HTR-8/SVneo (cell line): ENCODE results near the gene INPP5B.
A peak's percentile ranks its signal among the peaks of the same experiment; 100 is the strongest.

ENCODE experiments used
- DNase-seq: peaks from one replicate; pipeline ENCODE4 v3.0.0; 2011; ENCODE audit warnings: low spot score, mixed read lengths; ENCODE audit not compliant: insufficient read length
- FAIRE-seq: peaks from 2 replicates; lab custom pipeline; 2011; peaks lifted over from hg19 to GRCh38; lab: Jason Lieb, UNC

The INPP5B gene

DNA sequence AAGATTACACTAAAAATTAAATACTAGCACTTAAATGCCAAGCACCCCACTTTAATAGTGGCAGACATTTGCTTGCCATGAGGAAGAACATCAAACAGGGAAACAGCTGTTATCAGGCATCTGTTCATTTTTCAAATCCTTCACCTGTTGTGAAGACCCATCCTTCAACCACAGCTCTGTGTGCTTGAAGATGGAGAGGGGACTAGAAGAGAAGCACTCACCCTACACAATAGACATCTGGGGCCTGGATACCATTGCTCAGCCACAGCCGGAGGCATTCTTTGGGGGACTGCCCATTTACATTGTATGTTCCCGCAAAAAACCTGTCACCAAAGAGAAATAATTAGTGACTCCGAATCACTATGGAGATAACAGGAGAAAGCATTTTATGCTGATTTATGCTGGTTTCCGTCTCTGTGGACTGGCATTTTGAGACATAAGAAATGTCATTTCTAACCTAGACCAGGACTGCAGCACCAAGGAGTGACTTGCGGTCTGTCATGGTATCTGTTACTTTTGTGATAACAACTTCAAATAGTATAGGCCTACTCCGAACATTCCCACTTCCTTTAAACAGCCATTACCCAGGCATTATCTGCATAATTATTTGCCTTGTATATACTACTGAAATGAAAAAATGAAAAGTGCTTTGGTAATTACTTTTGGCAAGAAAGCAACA, 58.7 kb downstream of the INPP5B start:
- DNase-seq, result no peak
- no peak for FAIRE-seq

DNA sequence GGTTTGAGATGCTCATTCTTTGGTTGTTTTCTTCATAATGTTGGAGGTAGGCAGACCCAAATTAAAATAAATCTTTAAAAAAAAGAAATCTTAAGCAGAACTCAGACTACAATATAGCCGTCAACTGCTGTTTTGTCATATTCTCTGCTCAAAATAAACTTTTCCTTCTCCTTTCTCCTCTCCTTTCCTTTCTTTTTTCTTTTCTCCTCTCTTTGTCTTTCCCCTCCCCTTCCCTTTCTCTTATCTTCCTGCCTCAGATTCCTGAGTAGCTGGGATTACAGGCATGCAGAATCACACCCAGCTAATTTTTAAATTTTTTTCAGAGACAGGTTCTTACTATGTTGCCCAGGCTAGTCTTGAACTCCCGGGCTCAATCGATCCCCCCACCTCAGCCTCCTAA, 62.7 kb downstream of the INPP5B start:
- DNase-seq (no peak), FAIRE-seq (no peak)

DNA sequence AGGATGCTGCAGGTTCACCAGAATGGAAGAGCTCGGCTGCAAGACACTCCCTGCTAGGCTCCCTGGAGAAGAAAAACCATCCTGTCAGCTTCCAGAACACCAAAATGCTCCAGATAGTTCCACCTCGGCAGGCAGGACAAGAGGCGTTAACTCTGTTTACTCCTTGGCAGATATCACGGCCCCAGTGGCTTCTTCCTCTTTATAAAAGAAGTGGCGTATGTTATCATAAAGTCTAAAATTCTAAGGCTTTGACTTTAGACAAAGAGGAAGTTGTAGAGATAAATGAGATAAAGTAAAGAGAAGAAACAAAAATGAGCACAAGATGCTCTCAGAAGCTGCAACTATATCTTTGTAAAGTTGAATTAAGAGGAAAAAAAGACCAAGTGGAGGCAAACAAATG, 63.2 kb downstream of the INPP5B start:
- no peak for FAIRE-seq
- DNase-seq, result no peak

DNA sequence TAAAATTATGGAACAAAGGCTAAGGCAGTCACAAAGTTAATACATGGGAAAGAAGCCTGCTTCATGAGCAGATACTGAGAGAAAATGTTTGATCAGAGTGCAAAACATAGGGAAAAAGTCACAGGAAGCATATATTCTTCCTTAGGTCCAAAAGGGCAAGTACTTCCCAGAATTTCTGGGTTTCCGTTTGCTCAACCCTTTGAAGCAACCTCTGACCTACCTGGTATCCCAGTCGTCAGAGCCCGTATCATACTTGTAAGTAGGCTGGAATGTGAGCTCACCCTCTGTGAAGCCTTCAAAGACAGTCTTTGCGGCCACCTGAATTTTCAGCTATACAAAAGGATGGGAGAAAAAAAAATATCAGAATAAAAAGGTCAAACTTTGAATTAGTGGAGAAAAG, 67.0 kb downstream of the INPP5B start:
- no peak for DNase-seq
- FAIRE-seq, result no peak

DNA sequence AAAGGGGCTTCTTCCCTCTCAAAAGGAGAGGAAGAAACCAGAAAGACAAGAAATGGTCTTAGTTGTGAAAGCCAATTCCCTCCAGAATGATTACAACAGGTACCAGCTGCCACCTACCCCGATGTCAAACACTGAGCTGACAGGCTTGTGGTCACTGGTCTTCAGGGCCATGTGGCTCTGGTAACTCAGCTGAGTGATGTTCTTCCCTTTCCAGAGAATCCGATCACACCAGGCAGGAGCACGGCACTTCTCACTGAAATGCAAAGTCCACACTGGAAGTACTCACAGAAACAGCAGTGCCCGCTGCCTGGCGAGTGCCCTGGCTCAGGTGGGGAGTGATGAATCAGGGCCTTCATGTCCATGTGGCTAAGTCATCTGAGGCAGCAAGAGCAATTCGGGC, 68.8 kb downstream of the INPP5B start:
- FAIRE-seq (no peak), DNase-seq (no peak)

DNA sequence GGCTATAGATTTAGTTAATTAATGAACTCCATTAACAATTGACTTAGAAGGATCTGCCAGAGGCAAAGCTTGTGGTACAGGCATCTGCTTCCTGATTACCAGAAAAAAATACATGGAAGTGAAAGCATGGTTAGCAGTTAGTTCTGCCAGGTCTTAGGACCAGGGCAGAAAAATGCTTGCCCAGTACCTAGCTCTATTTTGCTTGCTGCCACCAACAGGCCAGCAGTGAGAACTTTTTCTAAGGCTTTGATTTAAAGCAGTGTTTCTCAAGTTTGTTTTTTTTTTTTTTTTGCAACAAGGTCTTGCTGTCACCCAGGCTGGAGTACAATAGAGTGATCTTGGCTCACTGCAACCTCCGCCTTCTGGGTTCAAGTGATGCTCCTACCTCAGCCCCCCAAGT, 71.0 kb downstream of the INPP5B start:
- DNase-seq (no peak), FAIRE-seq (no peak)

DNA sequence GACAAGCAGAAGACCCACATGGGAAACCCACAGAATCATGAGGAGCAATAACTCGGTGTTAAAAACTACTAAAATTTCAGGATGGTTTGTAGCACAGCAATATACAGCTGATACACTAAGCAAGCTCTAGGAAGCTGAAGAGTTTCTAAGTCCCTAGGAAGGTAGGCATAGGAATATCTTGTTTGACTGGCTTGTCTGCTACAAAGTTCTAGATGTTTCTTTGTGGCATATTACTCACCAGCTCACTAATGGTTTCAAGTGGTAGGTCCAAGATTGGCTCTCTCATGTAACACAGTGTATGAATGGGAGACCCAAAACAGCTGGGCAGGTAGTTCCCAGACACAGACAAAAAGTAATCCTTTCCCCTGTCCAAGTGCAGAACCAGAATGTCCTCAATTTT, 74.2 kb downstream of the INPP5B start:
- no peak for FAIRE-seq
- no peak for DNase-seq

DNA sequence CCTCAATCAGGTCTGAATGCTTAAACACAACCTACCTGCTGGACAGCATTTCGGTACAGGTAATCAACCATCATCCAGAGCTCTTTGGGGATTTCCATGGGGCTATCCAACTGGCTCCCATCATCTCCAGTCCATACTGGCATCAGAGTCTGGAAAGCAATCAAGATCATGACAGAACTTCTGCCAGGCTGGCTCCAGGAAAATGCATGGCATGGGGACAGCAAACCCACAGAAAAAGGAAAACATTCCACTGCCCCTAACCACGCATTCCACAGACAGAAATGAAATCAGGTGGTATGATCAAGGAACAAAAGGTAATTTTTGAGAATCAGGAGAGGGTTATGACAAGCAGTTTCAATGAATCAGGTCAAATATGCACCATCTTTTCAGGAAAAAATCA, 78.4 kb downstream of the INPP5B start:
- DNase-seq, result no peak
- FAIRE-seq, result no peak

DNA sequence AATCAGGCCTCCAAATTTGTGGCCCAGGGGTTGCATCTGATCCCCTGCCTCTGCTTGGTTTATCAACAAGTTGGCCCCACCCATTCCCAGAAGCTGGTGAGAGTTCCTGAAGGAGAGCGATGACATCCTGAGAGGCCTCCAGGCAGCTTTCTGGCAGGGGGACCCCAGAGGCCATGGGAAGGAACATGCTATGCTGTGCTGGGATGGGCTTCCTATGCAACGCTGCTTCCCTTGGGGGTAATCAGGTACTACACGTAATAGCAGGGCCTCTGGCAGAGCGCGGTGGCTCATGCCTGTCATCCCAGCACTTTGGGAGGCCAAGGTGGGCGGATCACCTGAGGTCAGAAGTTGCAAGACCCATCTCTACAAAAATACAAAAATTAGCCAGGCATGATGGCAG, 79.1 kb downstream of the INPP5B start:
- FAIRE-seq (no peak), DNase-seq (no peak)

DNA sequence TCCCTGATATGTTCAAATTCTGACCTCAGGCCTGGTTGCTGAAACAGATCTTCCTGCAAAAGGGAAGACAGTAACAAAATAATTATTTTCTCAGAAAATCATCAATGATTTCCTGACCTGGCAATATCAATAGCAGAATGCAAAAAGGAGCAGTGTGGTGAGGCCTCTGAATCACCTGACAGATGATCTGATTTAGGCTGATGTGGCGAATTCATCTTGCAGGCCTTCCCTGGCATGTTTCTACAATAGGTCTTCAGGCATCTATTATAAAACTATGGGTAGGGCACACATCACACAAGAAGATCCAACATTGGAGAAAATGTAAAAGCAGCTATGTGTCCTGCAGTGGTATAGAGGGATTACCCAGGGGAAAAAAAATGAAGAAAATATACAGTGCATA, 80.4 kb downstream of the INPP5B start:
- FAIRE-seq, result no peak
- DNase-seq, result no peak

DNA sequence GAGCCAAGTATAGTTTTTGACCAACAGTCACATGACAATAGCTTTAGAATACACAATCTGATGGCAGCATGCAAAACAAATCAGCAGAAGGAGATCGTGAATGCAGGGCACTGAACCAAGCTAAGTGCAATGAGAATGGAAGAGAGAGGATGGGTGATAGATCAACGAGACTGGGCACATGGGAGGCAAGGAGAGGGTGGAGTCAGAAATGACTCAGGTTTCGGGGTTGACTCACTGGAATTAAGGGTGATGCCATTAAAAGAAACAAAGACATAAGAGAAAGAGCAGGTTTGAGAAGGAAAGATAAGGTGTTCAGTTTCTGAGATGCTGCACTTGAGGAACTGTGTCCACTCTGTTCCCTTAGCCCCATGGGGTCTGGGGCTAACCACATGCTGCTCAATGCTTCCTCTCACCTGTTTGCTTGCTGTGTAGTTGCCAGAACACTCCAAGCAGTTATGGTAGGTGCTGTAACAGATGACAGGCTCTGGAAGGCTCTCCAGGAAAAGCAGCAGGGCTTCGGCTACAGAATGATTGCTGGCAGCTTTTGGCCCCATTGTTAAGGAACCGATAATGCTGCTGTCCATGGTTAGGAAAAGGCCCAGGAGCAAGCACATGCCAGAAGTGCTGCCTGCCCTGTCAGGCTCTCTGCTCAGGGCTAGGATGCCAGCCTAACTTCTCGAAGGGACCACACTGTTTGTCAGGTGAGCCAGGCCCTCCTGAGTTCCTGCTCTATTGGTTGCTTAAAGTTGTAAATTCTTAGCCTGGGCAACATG, 81.3 kb downstream of the INPP5B start:
- FAIRE-seq (no peak), DNase-seq (no peak)

DNA sequence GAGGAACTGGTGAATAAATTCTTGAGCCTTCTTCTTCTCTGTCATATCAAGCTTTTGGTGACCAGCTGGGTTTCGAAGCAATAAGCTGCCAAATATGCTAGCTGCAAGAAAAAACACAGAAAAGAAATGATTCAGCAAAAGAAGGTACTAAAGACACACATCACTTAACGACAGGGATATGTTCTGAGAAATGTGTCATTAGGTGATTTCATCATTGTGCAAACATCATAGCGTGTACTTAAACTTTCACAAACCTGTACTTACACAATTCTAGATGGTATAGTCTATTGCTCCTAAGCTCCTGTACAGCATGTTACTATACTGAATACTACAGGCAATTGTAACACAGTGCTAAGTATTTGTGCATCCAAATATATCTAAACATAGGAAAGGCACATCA, 84.5 kb downstream of the INPP5B start:
- FAIRE-seq (no peak), DNase-seq (no peak)

DNA sequence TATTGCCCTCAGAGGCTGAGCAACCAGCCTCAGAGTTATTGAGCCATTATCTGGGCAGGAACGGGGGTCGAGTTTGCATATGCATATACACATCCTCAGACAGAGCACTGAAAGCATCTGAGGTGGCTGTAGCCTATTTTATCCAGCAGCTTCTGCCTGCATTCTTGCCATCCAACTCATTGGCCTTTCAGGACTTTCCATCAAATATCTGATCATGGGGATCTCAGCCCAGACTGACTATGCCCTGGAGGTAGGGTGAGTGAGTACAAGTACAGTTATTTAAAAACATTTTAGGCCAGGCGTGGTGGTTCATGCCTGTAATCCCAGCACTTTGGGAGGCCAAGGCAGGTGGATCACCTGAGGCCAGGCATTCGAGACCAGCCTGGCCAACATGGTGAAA, 85.7 kb downstream of the INPP5B start:
- FAIRE-seq (no peak), DNase-seq (no peak)

DNA sequence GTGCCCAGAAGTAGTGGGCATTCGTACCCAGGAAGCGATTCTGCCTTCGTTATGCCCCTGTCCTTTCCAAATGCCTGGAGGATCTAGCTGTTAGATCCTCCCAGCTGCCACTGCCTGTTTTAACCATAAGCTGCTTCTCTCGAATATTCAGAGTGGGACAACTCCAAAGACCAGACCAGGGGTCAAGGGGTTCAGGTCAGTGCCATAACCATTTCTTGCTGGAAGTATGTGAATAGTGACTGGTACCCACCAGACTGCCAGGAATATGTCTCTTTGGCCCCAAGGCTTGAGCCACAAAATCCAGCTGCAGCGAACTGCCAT, 86.5 kb downstream of the INPP5B start:
- DNase-seq (no peak), FAIRE-seq (no peak)

DNA sequence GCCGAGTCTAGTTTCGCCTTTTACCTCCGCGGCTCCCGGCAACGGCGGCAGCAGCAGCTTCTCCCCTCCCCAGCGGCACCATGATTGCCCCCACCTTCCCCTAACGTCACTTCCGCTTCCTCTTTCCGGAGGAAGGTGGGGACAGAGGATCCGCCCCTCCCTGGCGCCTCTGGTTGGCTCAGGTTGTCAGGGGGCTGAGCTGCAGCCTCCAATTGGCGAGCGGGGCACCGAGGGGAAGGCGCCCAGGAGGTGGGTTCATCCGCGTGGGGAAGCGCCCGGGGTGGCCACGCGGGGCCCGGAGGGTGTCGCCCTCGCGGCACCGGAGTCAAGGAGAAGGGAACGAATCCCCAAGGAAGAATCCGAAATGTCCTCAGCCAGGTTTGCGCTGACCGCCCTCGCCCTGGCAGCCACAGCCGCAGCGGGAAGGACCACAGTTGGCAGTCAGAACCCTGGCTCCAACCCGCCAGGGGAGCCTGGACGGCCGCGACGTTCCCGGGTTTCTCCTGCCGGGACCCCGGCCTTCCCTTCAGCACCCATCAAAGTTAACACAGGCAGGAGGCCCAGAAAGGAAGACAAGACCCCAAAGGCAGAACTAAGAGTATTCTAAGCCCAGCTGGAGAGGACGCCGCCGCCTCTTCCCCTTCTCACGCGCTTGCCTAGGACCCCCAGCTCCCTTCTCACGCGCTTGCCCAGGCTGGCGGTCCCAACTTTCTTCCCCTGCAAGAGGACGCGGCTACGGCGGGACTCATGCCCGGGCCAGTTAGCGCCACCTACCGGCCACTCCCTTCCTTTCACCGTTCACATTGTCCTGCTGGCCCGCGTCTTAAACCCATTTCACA, 87.1 kb downstream of the INPP5B start, which contains the start of gene MTF1:
TSS of gene MTF1 (minus strand) at position 86 of the 839 bp plus-strand sequence. CDS start 1,934 bp downstream, outside the sequence.
- DNase-seq (peak; percentile 97), FAIRE-seq (peak; percentile 81)

DNA sequence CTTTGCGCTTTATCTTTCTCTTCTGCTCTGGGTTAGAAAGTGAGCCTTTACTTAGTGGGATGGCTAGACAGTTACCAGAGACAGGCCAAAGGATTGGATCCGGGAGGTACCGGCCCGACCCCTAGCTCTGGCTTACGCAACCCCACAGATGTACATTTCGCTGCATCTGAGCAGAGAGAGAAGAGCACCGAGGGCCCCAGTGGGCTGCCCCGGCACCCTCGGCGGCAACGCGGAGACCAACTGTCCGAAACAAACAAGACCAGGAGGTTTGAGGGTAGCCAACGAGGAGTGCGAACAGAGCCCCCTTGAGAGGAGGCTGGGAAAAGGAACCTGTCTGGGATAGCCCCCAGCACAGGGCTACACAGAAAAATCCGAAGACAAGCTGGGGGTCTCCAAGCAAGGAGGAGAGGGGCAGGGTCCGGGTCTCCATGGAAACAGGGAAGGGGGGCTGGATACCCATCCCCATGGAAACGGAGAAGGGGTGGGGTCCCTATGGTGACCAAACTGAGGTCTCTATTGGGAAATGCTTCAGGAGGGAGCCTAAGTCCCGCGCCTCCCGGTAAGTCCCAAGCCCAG, 87.8 kb downstream of the INPP5B start:
- FAIRE-seq (no peak), DNase-seq (no peak)

DNA sequence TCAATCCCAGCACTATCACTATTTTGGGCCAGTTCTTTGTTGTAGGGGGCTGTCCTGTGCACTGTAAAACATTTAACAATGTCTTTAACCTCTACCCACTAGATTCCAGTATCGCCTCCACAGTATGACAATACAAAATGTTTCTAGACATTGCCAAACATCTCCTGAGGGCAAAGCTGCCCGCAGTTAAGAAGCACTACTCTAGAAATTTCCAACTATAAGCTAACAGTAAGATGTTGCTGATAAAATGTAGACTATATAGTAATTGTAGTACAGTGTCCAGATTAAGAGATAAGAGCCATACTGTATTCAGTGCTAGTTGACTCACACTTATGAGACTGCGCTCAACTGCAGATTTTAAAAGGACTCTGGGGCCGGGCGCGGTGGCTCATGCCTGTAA, 92.4 kb downstream of the INPP5B start:
- no peak for FAIRE-seq

DNA sequence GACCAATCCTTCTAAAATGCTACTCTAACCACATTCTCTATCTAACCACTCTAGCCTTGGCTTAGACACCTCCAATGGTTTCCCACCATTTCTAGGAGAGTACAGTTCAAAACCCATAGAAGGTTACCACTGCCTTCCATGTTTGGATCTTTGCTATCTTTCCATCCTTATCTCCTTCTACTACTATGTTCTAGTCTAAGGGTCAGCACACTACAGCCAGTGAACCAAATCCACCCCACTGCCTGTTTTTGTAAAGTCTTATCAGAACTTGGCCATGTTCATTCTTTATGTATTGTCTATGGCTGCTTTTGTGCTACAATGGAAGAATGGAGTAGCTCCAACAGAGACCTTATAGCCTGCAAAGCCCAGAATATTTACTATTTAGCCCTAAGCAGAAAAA, 93.7 kb downstream of the INPP5B start:
- DNase-seq, result no peak
- no peak for FAIRE-seq

More for the DNA sequence above, 92.4 kb downstream of the INPP5B start:
- DNase-seq, result no peak

DNA sequence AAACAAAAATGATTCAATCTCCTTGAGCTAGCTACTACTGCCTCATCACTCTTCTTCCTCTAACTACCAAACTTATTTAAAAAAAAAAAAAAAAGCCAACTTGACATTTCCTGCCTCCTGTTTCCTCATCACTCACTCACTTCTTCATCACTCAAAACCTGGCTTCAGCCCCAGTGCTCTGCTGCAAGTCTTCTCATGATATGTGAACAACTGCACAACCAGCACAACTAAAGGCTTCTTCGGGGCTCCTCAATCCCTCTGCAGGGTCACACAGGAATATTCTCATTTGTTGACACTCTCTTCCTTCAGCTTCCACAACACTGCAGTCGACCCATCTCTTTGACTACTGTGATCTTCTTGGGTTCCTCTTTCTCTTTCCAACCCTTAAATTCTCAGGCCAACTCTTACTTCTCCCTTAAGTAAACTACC, 95.1 kb downstream of the INPP5B start:
- no peak for FAIRE-seq

DNA sequence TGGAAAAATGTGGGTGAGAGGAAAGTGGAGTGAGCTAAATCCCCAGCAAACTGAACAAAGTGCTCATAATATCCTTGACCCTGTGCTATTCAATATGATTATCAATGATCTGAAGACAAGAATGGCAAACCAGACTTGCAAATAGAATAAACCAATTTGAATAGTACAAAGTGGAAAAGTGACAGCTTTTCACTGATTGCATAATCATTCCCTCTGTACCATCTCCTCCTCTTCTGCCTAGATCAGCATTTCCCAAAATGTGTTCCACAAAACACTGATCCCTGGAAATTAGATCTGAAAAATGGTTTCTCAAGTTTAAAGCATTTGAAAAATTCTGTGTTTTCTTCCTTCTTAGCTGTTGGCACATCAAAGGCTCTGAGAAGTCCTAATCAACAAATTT, 95.6 kb downstream of the INPP5B start:
- FAIRE-seq, result no peak
- no peak for DNase-seq

More for the DNA sequence above, 95.1 kb downstream of the INPP5B start:
- no peak for DNase-seq
